Measurements from ENCODE around the gene AKAP5.

Gene AKAP5

GRCh38 chr14:64476438-64476837, 11.1 kb downstream of the AKAP5 start:
- H3K36me3 ChIP-seq (ENCODE audit: low read length), result peaks cover 2% of the 10 kb centered on the region; the same call in 1 of the 2 replicates
- H3K9me2 ChIP-seq (replicated peaks; ENCODE audit: insufficient read depth, low read length), result no peaks in the 10 kb centered on the region

GRCh38 chr14:64478634-64479250, 13.4 kb downstream of the AKAP5 start:
- Histone ChIP-seq H3K79me2 (ENCODE audit: insufficient read depth, low read length) (peaks cover 4% of the 10 kb centered on the region; the same call in 1 of the 2 replicates), H3F3A (ENCODE audit: insufficient read depth) (peaks cover 20% of the 10 kb centered on the region), H3K9ac (ENCODE audit: low read length) (no peak overlapping the region), H3K9me2 (replicated peaks; ENCODE audit: insufficient read depth, low read length) (no peaks in the 10 kb centered on the region), H2AFZ (ENCODE audit: low read depth, low read length, severe bottlenecking) (no peak overlapping the region), H3K9me3 (ENCODE audit: insufficient read depth, low read length) (no peaks in the 10 kb centered on the region), H3K36me3 (ENCODE audit: low read length) (peaks cover 9% of the 10 kb centered on the region; the same call in 1 of the 2 replicates), H4K20me1 (ENCODE audit: low read depth, low read length) (no peaks in the 10 kb centered on the region), H3K4me2 (ENCODE audit: low read depth, low read length, poor library complexity, severe bottlenecking) (no peak overlapping the region), H3K4me3 (ENCODE audit: insufficient read depth, low read length, poor library complexity, severe bottlenecking) (no peak overlapping the region), H3K27me3 (ENCODE audit: low read length) (no peaks in the 10 kb centered on the region), H3K27ac (ENCODE audit: low read depth, low read length) (peak overlapping the region; percentile 10; the same call in 1 of the 2 replicates)
- TF ChIP-seq EZH2phosphoT487 (conservative IDR thresholded peaks at IDR 0.05; ENCODE audit: low read length) (no peak), CTCF (IDR thresholded peaks at IDR 0.05; ENCODE audit: insufficient read depth, low read length, poor library complexity, severe bottlenecking) (peak; percentile 34)

More at GRCh38 chr14:64476438-64476837, 11.1 kb downstream of the AKAP5 start:
- Histone ChIP-seq H3K9me3 (ENCODE audit: insufficient read depth, low read length) (no peaks in the 10 kb centered on the region), H3K79me2 (ENCODE audit: insufficient read depth, low read length) (0 out of 2 replicates have a peak, but pooled peaks cover 4% of the 10 kb centered on the region), H3F3A (ENCODE audit: insufficient read depth) (peaks cover 27% of the 10 kb centered on the region), H4K20me1 (ENCODE audit: low read depth, low read length) (no peaks in the 10 kb centered on the region), H2AFZ (ENCODE audit: low read depth, low read length, severe bottlenecking) (no peak overlapping the region), H3K4me3 (ENCODE audit: insufficient read depth, low read length, poor library complexity, severe bottlenecking) (no peak overlapping the region), H3K9ac (ENCODE audit: low read length) (no peak overlapping the region), H3K4me2 (ENCODE audit: low read depth, low read length, poor library complexity, severe bottlenecking) (no peak overlapping the region), H3K27ac (ENCODE audit: low read depth, low read length) (no peak overlapping the region), H3K27me3 (ENCODE audit: low read length) (no peaks in the 10 kb centered on the region)
- TF ChIP-seq EZH2phosphoT487 (conservative IDR thresholded peaks at IDR 0.05; ENCODE audit: low read length) (no peak), CTCF (IDR thresholded peaks at IDR 0.05; ENCODE audit: insufficient read depth, low read length, poor library complexity, severe bottlenecking) (no peak)

- Histone ChIP-seq H4K20me1 (ENCODE audit: low read depth, low read length) (no peaks in the 10 kb centered on the region), H3K4me3 (ENCODE audit: insufficient read depth, low read length, poor library complexity, severe bottlenecking) (no peak overlapping the region), H3K27ac (ENCODE audit: low read depth, low read length) (no peak overlapping the region), H3F3A (ENCODE audit: insufficient read depth) (no peaks in the 10 kb centered on the region; the same call in 1 of the 2 replicates), H2AFZ (ENCODE audit: low read depth, low read length, severe bottlenecking) (no peak overlapping the region), H3K79me2 (ENCODE audit: insufficient read depth, low read length) (peaks cover 43% of the 10 kb centered on the region), H3K9me2 (replicated peaks; ENCODE audit: insufficient read depth, low read length) (no peaks in the 10 kb centered on the region), H3K27me3 (ENCODE audit: low read length) (no peaks in the 10 kb centered on the region), H3K36me3 (ENCODE audit: low read length) (peaks cover 42% of the 10 kb centered on the region; the same call in 1 of the 2 replicates), H3K4me2 (ENCODE audit: low read depth, low read length, poor library complexity, severe bottlenecking) (no peak overlapping the region), H3K9me3 (ENCODE audit: insufficient read depth, low read length) (no peaks in the 10 kb centered on the region), H3K9ac (ENCODE audit: low read length) (no peak overlapping the region)
- no peak for TF ChIP-seq CTCF (IDR thresholded peaks at IDR 0.05; ENCODE audit: insufficient read depth, low read length, poor library complexity, severe bottlenecking)
- TF ChIP-seq EZH2phosphoT487 (conservative IDR thresholded peaks at IDR 0.05; ENCODE audit: low read length), result no peak
These were observed 23.3 kb downstream of the AKAP5 start for GRCh38 chr14:64488590-64489099.
